ENCODE data around the gene C1QL1. TPM values are rescaled to one million over a fixed set of nuclear protein-coding genes. Genes with fewer than 3 reads are reported as not detected.

C1QL1 gene
- polyA plus RNA-seq, 1 donor: 14.3 TPM

DNA sequence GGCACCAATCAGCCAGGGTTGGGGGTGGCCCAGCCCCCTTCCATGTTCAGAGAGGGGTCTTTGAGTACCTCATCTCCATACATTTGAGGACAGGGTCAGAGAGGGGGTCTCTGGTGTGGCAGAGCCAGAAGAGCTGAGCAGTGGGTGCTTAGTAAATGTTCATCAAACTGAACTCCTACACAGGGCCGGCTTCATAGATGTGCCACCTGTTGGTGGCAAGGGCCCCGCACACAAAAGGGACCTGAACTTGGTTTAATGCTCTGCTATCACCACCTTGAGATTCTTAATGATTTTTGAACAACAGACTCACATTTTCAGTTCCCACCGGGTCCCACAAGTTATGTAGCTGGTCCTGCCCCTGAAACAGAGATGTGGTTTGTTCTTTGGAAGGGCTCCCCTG lies 9.0 kb upstream of the C1QL1 start:
- H3K4me1 ChIP-seq (ENCODE audit: control insufficient read depth, insufficient read depth, low read length): peaks cover 24% of the 10 kb centered on the region
- no CpG with 5 or more reads among the region's 3 CpGs for WGBS (ENCODE audit: insufficient coverage, low lambda C conversion rate)
- H3K36me3 ChIP-seq (ENCODE audit: control insufficient read depth, insufficient read depth, low read length): no peaks in the 10 kb centered on the region
- H3K27ac ChIP-seq (ENCODE audit: low read length): no peak overlapping the region
- DNase-seq: no peak
- no peak overlapping the region for H3K4me3 ChIP-seq (ENCODE audit: low read length)
- H3K9me3 ChIP-seq (ENCODE audit: control insufficient read depth, low read depth, low read length): no peaks in the 10 kb centered on the region
- H3K27me3 ChIP-seq (ENCODE audit: control insufficient read depth, insufficient read depth, low read length): peaks cover 64% of the 10 kb centered on the region

DNA sequence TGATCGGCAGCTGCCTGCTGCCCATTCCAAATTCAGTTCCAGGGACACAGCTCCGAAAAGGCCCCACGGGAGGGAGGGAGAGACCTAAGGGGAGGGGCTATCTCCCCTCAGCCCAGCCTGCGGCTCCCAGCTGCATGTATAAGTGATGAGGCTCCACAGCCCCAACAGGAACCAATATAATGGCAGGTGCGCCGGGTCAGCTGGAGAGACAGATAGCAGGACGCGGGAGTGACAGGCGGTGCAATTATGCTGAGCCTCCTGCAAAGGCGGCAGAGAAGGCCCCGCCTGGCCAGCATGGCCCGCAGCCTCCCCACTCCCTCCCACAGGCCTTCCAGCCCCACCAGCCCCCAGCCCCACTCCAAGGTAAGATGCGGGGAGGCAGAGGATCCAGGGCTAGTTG lies 8.1 kb upstream of the C1QL1 start:
- WGBS (ENCODE audit: insufficient coverage, low lambda C conversion rate): no CpG with 5 or more reads among the region's 13 CpGs
- Histone ChIP-seq H3K27ac (ENCODE audit: low read length) (no peak overlapping the region), H3K27me3 (ENCODE audit: control insufficient read depth, insufficient read depth, low read length) (peaks cover 70% of the 10 kb centered on the region)

DNA sequence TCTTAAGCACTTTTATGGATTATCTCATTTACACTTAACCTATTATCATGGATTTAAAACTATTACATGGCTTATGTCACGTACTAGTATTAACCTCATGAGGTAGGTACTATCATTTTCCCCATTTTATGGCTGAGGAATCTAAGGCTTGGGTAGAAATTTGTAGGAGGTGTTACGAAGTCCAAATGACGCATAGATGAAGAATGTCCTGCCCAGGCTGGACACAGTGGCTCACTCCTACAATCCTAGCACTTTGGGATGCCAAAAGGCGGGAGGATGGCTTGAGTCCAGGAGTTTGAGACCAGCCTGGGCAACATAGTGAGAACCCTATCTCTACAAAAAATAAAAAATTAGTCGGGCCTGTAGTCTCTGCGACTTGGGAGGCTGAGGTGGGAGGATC lies 4.8 kb upstream of the C1QL1 start:
- no CpG with 5 or more reads among the region's 6 CpGs for WGBS (ENCODE audit: insufficient coverage, low lambda C conversion rate)
- Histone ChIP-seq H3K4me3 (ENCODE audit: low read length) (no peak overlapping the region), H3K27me3 (ENCODE audit: control insufficient read depth, insufficient read depth, low read length) (peaks cover 84% of the 10 kb centered on the region), H3K4me1 (ENCODE audit: control insufficient read depth, insufficient read depth, low read length) (peaks cover 18% of the 10 kb centered on the region), H3K36me3 (ENCODE audit: control insufficient read depth, insufficient read depth, low read length) (no peaks in the 10 kb centered on the region), H3K9me3 (ENCODE audit: control insufficient read depth, low read depth, low read length) (no peaks in the 10 kb centered on the region), H3K27ac (ENCODE audit: low read length) (no peak overlapping the region)
- no peak for DNase-seq

More for the DNA sequence above, 8.1 kb upstream of the C1QL1 start:
- Histone ChIP-seq H3K4me3 (ENCODE audit: low read length) (no peak overlapping the region), H3K36me3 (ENCODE audit: control insufficient read depth, insufficient read depth, low read length) (no peaks in the 10 kb centered on the region), H3K4me1 (ENCODE audit: control insufficient read depth, insufficient read depth, low read length) (peaks cover 24% of the 10 kb centered on the region), H3K9me3 (ENCODE audit: control insufficient read depth, low read depth, low read length) (no peaks in the 10 kb centered on the region)
- no peak for DNase-seq

DNA sequence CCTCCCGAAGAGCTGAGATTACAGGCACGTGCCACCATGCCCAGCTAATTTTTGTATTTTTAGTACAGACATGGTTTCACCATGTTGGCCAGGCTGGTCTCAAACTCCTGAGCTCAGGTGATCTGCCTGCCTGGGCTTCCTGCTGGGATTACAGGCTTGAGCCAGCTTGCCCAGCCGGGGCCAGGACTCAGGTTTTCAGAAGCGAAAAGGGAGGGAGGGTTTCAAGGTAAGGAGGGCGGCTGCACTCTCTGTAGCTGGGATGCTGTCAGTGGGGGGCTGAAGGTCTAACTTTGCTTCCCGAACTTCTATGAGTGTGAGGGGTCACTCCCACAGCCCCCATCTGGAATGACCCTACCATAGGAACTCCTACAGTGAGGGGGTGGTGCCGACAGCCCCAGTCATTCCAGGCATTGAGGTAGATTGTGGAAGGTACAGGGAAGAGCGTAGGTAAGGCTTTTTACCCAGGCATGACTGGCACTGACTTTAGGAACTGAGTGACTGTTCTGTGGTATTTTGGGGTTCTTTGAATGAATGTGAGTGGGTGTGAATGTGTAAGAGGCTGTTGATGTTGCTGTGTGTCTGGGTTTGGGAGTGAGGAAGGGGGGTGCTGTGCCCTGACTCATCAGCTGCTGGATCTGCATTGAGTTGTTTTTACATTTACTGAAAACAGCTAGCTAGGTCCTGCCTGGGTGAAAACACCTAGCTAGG lies 3.8 kb upstream of the C1QL1 start:
- Histone ChIP-seq H3K4me3 (ENCODE audit: low read length) (no peak overlapping the region), H3K4me1 (ENCODE audit: control insufficient read depth, insufficient read depth, low read length) (peaks cover 17% of the 10 kb centered on the region), H3K27ac (ENCODE audit: low read length) (no peak overlapping the region), H3K27me3 (ENCODE audit: control insufficient read depth, insufficient read depth, low read length) (peaks cover 80% of the 10 kb centered on the region), H3K9me3 (ENCODE audit: control insufficient read depth, low read depth, low read length) (peaks cover 4% of the 10 kb centered on the region), H3K36me3 (ENCODE audit: control insufficient read depth, insufficient read depth, low read length) (no peaks in the 10 kb centered on the region)
- DNase-seq: no peak
- WGBS (ENCODE audit: insufficient coverage, low lambda C conversion rate): no CpG with 5 or more reads among the region's 8 CpGs

DNA sequence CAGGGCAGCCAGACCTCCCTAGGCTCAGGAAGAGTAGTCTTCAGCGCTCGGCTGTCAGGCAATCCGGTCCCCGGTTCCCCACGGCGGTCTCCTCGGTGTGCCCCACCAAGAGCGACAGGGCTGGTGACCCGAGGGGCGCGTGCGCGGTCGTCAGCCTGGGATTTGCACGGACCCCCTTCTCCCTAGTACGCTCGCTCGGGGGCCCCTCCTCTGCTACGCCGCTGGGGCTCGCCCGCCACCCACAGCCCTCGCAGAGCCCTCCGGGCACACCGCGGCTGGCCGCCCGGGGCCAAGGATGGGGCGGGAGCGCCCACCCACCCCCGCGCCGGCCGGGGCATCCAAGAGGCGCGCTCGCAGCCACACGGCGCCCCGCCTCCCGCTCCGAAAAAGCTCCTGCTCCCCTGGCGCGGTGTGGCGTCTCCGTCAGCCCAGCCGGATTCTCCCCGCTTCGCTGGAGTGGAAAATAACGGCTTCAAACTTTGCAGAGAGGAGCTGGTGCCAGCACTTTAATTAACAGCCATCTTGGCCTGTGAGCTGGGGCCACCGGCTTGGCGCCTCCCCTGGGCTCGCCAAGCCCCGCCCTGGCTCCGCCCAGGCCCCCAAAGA lies 2.1 kb upstream of the C1QL1 start:
- H3K9me3 ChIP-seq (ENCODE audit: control insufficient read depth, low read depth, low read length): peaks cover 7% of the 10 kb centered on the region
- peaks cover 83% of the 10 kb centered on the region for H3K27me3 ChIP-seq (ENCODE audit: control insufficient read depth, insufficient read depth, low read length)
- no CpG with 5 or more reads among the region's 55 CpGs for WGBS (ENCODE audit: insufficient coverage, low lambda C conversion rate)
- no peak for DNase-seq
- peak overlapping the region; percentile 68 for H3K27ac ChIP-seq (ENCODE audit: low read length)
- peaks cover 19% of the 10 kb centered on the region for H3K4me1 ChIP-seq (ENCODE audit: control insufficient read depth, insufficient read depth, low read length)
- peak overlapping the region; percentile 38 for H3K4me3 ChIP-seq (ENCODE audit: low read length)
- no peaks in the 10 kb centered on the region for H3K36me3 ChIP-seq (ENCODE audit: control insufficient read depth, insufficient read depth, low read length)

DNA sequence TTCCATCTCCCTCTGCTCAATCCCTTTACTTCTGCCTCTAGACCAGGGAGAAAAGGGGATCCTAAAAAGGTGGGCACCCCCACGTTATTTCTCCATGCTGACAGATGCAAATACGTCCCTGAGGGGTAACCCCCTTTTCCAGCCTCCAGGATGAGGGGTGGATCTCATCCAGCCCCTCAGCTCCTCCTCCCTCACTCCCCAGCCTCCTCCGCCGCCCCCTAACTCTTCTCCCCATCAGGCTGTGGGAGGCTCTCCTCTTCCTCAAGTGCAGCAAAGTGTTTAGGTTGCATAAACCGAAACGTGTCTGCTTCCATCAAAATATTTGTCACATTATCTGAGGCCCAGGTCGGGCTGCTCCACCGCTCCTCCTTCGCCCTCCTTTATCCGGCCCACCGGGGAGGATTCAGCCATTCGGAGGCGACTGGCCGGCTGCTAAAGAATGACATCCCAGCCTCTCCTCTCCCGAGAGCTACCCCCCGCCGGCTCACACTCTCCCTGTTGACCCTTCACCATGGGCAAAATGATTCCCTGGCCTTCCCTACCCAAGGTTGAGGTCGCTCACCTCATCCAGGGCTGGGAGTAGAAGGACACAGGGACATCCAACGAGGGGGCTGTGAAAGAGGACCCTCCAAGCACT lies 1.2 kb upstream of the C1QL1 start:
- H3K4me3 ChIP-seq (ENCODE audit: low read length): peak overlapping the region; percentile 42
- H3K4me1 ChIP-seq (ENCODE audit: control insufficient read depth, insufficient read depth, low read length): peaks cover 19% of the 10 kb centered on the region
- no CpG with 5 or more reads among the region's 19 CpGs for WGBS (ENCODE audit: insufficient coverage, low lambda C conversion rate)
- no peak for DNase-seq
- peaks cover 7% of the 10 kb centered on the region for H3K9me3 ChIP-seq (ENCODE audit: control insufficient read depth, low read depth, low read length)
- no peaks in the 10 kb centered on the region for H3K36me3 ChIP-seq (ENCODE audit: control insufficient read depth, insufficient read depth, low read length)
- H3K27ac ChIP-seq (ENCODE audit: low read length): peak overlapping the region; percentile 68
- peaks cover 82% of the 10 kb centered on the region for H3K27me3 ChIP-seq (ENCODE audit: control insufficient read depth, insufficient read depth, low read length)

DNA sequence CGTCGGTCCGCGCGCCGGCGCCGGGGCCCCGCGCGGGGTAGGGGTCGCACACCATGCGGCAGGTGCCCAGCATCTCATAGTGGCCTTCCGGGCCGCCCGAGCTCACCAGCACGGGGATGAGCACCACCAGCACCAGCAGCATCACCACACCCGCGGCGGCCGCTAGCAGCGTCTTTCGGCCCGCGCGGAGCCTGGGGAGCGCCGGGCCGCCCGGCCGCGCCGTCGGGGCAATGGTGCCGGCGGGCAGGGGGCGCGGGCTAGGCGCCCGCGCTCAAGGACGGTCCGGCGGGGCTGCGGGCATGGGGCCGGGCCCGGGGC lies 237 bp downstream of the C1QL1 start:
- Histone ChIP-seq H3K27ac (ENCODE audit: low read length) (no peak overlapping the region), H3K27me3 (ENCODE audit: control insufficient read depth, insufficient read depth, low read length) (peaks cover 82% of the 10 kb centered on the region), H3K36me3 (ENCODE audit: control insufficient read depth, insufficient read depth, low read length) (no peaks in the 10 kb centered on the region), H3K4me1 (ENCODE audit: control insufficient read depth, insufficient read depth, low read length) (peaks cover 19% of the 10 kb centered on the region), H3K9me3 (ENCODE audit: control insufficient read depth, low read depth, low read length) (peaks cover 7% of the 10 kb centered on the region), H3K4me3 (ENCODE audit: low read length) (no peak overlapping the region)
- no CpG with 5 or more reads among the region's 47 CpGs for WGBS (ENCODE audit: insufficient coverage, low lambda C conversion rate)
- DNase-seq: no peak

DNA sequence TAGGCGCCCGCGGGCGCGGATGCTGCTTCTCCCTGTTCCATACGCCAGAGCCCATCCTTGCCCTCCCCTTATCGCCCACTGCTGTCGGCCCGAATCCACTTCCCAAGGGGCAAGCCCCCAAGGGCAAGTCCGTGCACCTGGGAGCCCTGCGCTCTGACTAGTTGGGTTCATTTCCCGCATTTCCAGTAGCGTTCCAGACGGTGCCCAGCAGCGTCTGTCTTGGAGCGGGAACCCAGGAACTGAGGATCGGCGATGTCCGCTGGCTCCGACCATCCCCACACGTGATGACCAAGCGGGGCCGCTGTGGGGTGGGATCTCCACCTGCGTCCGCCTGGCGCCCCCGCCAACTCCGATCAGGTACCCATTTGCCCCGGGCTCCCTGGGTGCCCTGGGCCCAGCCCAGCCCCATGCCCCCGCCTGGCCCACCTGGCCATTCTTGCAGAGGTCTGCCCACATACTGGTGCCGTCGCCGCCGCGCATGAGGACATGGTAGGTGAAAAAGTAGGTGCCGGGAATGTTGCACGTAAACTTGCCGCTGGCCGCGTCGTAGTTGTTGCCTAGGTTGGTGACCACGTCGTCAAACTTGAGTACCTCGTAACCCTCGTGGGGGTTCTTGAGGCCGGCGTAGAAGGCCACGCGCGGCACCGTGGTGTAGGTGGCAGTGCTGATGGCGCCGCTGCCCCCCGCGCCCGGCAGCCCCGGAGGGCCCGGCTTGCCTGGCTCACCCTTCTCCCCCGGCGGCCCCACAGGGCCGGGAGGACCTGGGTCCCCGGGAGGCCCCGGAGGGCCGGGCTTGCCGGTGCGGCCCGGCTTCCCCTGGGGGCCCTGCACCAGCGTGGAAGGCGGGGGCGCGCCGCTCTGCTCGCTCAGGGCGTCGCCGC lies 837 bp downstream of the C1QL1 start:
- Histone ChIP-seq H3K9me3 (ENCODE audit: control insufficient read depth, low read depth, low read length) (peaks cover 7% of the 10 kb centered on the region), H3K27me3 (ENCODE audit: control insufficient read depth, insufficient read depth, low read length) (peaks cover 79% of the 10 kb centered on the region), H3K27ac (ENCODE audit: low read length) (no peak overlapping the region), H3K4me3 (ENCODE audit: low read length) (peak overlapping the region; percentile 12), H3K4me1 (ENCODE audit: control insufficient read depth, insufficient read depth, low read length) (peaks cover 19% of the 10 kb centered on the region), H3K36me3 (ENCODE audit: control insufficient read depth, insufficient read depth, low read length) (no peaks in the 10 kb centered on the region)
- WGBS (ENCODE audit: insufficient coverage, low lambda C conversion rate): 10% methylated on average over 2 of the region's 76 CpGs
- DNase-seq: peak in 1 of 2 donors; percentile 20

DNA sequence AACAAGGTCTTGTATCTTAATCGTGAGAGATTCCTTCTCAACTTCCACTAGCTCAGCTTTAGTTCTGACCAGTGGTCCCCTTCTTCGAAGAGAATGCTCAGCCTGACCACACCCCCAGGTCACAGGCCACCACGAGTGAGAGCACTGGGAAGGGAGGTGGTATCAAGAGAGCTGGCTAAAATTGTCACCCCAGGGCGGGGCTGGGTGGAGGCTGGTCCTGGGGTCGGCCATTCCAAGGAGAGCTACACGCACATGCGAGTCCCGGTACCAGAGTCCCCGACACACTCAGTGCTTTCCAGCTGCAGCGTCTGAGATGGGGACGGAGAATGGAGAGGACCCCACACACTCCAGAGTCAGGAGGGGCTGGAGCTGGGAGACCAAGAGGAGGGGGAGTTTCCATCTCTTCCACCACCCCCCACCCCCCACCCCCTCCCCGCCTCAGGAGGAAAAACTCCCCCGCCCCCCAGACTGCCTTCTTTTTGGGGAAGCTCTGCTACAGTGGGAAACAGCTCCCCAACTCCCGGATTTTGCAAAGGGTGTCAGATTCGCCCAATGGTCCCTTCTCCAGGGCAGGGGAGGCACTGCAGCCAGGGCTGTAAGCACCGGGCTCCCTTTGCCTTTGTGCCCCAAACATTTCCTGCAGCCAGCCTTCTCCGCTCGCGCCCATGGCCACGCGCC lies 1.6 kb downstream of the C1QL1 start:
- WGBS (ENCODE audit: insufficient coverage, low lambda C conversion rate): no CpG with 5 or more reads among the region's 21 CpGs

More for the DNA sequence above, 1.6 kb downstream of the C1QL1 start:
- H3K9me3 ChIP-seq (ENCODE audit: control insufficient read depth, low read depth, low read length): peaks cover 7% of the 10 kb centered on the region
- no peak overlapping the region for H3K27ac ChIP-seq (ENCODE audit: low read length)
- peaks cover 76% of the 10 kb centered on the region for H3K27me3 ChIP-seq (ENCODE audit: control insufficient read depth, insufficient read depth, low read length)
- no peaks in the 10 kb centered on the region for H3K36me3 ChIP-seq (ENCODE audit: control insufficient read depth, insufficient read depth, low read length)
- H3K4me1 ChIP-seq (ENCODE audit: control insufficient read depth, insufficient read depth, low read length): peaks cover 19% of the 10 kb centered on the region
- DNase-seq: no peak
- H3K4me3 ChIP-seq (ENCODE audit: low read length): no peak overlapping the region

Measured in large intestine (tissue), 3 donors.